Neural progenitor cell (in vitro differentiated cells): ENCODE measurements around the gene NOL3.

Experiments
- CTCF ChIP-seq: fragments of 200-600 bp; sonication (generic); IDR thresholded peaks from 2 replicates; pipeline ENCODE4 v1.5.1; 2017; ENCODE audit warnings: antibody characterized with exemption, mild to moderate bottlenecking
- EZH2phosphoT487 ChIP-seq: fragments of 200-600 bp; sonication (generic); IDR thresholded peaks from 2 replicates; pipeline ENCODE4 v1.6.1; 2017; ENCODE audit warnings: antibody characterized with exemption

GRCh38 chr16:67129422-67129821, 40.9 kb upstream of the NOL3 start:
- TF ChIP-seq CTCF (no peak), EZH2phosphoT487 (no peak)
